ENCODE results near the gene AIPL1. TPM values are rescaled to one million over a fixed set of nuclear protein-coding genes. Genes with fewer than 3 reads are reported as not detected.

The AIPL1 gene
- total RNA-seq, 3 donors from 2014 or later: not detected

DNA sequence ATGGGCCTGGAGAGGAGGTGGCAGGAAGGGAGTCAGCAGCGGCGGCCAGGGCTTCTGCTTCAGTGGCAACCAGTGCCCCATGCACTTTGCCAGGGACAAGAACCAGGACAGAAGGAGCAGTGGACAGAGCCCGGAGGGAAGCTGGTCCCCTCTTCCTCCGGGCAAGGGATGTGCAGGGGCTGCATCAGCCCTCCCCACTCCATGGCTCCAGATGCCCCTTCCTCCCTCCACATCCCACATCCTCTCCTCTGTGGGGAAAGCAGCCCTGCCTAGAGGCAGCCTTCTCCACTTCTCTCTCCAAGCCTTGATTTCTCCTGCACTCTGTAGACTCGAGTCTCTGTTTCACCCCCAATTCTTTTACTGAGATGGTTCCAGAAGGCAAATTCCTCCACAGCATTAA is 50.4 kb downstream of the AIPL1 start:
- no peak for DNase-seq (ENCODE audit: low spot score in 2 of 2)
- H3K4me3 ChIP-seq: no peak overlapping the region
- H3K27me3 ChIP-seq: peaks cover 0 to 25% of the 10 kb centered on the region in 2 donors
- no peak overlapping the region for H3K27ac ChIP-seq
- no peaks in the 10 kb centered on the region for H3K9me3 ChIP-seq
- no peaks in the 10 kb centered on the region for H3K4me1 ChIP-seq
- intact Hi-C loops (cut with DNase I; ENCODE audit: low total_unique reads): no loop called here
- TF ChIP-seq POLR2A (IDR thresholded peaks at IDR 0.05): no peak
- TF ChIP-seq POLR2AphosphoS5 (IDR thresholded peaks at IDR 0.05): no peak
- no peak for TF ChIP-seq CTCF (IDR thresholded peaks at IDR 0.05)
- no peaks in the 10 kb centered on the region for H3K36me3 ChIP-seq

GRCh38 chr17:6381526-6382465 is 53.1 kb downstream of the AIPL1 start:
- intact Hi-C loops (cut with DNase I; ENCODE audit: low total_unique reads): no loop called here
- H3K36me3 ChIP-seq: no peaks in the 10 kb centered on the region
- H3K27ac ChIP-seq: no peak overlapping the region
- no peaks in the 10 kb centered on the region for H3K4me1 ChIP-seq
- no peak for DNase-seq (ENCODE audit: low spot score in 2 of 2)
- TF ChIP-seq POLR2A (IDR thresholded peaks at IDR 0.05) (no peak), POLR2AphosphoS5 (IDR thresholded peaks at IDR 0.05) (no peak), CTCF (IDR thresholded peaks at IDR 0.05) (no peak)
- H3K4me3 ChIP-seq: no peak overlapping the region
- H3K27me3 ChIP-seq: peaks cover 0 to 41% of the 10 kb centered on the region in 2 donors
- H3K9me3 ChIP-seq: no peaks in the 10 kb centered on the region

DNA sequence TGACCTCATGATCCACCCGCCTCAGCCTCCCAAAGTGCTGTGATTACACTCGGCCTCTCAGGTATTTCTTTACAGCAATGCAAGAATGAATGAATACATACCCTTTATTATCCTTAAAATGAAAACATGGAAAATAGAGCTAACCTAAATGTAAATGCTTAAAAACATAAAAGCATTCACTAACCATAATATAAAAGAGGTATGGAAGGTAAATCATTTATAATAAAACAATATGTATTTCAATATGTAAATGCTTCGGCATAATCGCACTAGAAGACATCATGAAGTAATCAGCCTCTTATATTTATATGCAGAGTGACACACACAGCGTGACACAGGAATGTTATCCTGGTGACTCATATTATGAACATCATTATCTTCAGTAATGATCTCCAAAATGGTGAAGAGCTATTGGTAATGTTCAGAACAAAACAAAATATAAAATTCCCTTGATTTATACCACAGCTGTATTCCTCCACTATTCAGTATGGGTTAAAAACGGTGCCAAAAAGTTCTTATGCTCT is 53.9 kb downstream of the AIPL1 start:
- Histone ChIP-seq H3K27me3 (peaks cover 0 to 44% of the 10 kb centered on the region in 2 donors), H3K9me3 (no peaks in the 10 kb centered on the region), H3K36me3 (no peaks in the 10 kb centered on the region), H3K4me3 (no peak overlapping the region), H3K4me1 (no peaks in the 10 kb centered on the region), H3K27ac (no peak overlapping the region)
- no peak for TF ChIP-seq CTCF (IDR thresholded peaks at IDR 0.05)
- no peak for TF ChIP-seq POLR2AphosphoS5 (IDR thresholded peaks at IDR 0.05)
- TF ChIP-seq POLR2A (IDR thresholded peaks at IDR 0.05): no peak
- DNase-seq (ENCODE audit: low spot score in 2 of 2): no peak
- intact Hi-C loops (cut with DNase I; ENCODE audit: low total_unique reads): no loop called here

GRCh38 chr17:6377906-6378305 is 57.0 kb downstream of the AIPL1 start:
- H3K27ac ChIP-seq: no peak overlapping the region
- no peak overlapping the region for H3K4me3 ChIP-seq
- H3K36me3 ChIP-seq: no peaks in the 10 kb centered on the region
- intact Hi-C loops (cut with DNase I; ENCODE audit: low total_unique reads): no loop called here
- no peaks in the 10 kb centered on the region for H3K4me1 ChIP-seq
- H3K9me3 ChIP-seq: no peaks in the 10 kb centered on the region
- peaks cover 0 to 33% of the 10 kb centered on the region in 2 donors for H3K27me3 ChIP-seq
- no peak for DNase-seq (ENCODE audit: low spot score in 2 of 2)
- TF ChIP-seq POLR2A (IDR thresholded peaks at IDR 0.05) (no peak), CTCF (IDR thresholded peaks at IDR 0.05) (no peak), POLR2AphosphoS5 (IDR thresholded peaks at IDR 0.05) (no peak)

- H3K27ac ChIP-seq: no peak overlapping the region
- DNase-seq (ENCODE audit: low spot score in 2 of 2): no peak
- no peaks in the 10 kb centered on the region for H3K36me3 ChIP-seq
- H3K4me3 ChIP-seq: no peak overlapping the region
- intact Hi-C loops (cut with DNase I; ENCODE audit: low total_unique reads): no loop called here
- H3K27me3 ChIP-seq: peaks cover 0 to 36% of the 10 kb centered on the region in 2 donors
- H3K9me3 ChIP-seq: no peaks in the 10 kb centered on the region
- TF ChIP-seq POLR2AphosphoS5 (IDR thresholded peaks at IDR 0.05) (no peak), POLR2A (IDR thresholded peaks at IDR 0.05) (no peak), CTCF (IDR thresholded peaks at IDR 0.05) (no peak)
- H3K4me1 ChIP-seq: no peaks in the 10 kb centered on the region
These were observed 58.0 kb downstream of the AIPL1 start for GRCh38 chr17:6376931-6377361.
